LNCAP (cell line): ENCODE measurements around the gene SDK1.

Source experiments
- TF ChIP-seq, protein P1 (sequence below): fragments of 450-650 bp; IDR thresholded peaks from 2 replicates; pipeline ENCODE4 v1.5.1; 2017; ENCODE audit warnings: mild to moderate bottlenecking

SDK1 gene

DNA sequence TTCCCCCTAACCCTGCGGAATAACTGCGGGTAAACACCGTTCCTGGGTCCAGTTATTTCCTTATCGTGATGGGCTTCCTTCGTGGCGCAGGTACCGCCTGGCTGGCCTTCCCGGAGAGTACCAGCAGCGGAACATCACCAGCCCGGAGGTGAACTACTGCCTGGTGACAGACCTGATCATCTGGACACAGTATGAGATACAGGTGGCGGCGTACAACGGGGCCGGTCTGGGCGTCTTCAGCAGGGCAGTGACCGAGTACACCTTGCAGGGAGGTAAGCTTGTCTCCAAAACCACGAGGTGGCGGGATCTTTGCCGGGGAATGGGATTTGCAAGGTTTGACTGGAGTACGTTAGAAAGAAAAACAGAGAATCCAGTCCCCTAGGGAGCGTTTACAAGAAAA is 716.0 kb downstream of the SDK1 start:
- TF ChIP-seq, protein P1, sequence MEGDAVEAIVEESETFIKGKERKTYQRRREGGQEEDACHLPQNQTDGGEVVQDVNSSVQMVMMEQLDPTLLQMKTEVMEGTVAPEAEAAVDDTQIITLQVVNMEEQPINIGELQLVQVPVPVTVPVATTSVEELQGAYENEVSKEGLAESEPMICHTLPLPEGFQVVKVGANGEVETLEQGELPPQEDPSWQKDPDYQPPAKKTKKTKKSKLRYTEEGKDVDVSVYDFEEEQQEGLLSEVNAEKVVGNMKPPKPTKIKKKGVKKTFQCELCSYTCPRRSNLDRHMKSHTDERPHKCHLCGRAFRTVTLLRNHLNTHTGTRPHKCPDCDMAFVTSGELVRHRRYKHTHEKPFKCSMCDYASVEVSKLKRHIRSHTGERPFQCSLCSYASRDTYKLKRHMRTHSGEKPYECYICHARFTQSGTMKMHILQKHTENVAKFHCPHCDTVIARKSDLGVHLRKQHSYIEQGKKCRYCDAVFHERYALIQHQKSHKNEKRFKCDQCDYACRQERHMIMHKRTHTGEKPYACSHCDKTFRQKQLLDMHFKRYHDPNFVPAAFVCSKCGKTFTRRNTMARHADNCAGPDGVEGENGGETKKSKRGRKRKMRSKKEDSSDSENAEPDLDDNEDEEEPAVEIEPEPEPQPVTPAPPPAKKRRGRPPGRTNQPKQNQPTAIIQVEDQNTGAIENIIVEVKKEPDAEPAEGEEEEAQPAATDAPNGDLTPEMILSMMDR = no peak

DNA sequence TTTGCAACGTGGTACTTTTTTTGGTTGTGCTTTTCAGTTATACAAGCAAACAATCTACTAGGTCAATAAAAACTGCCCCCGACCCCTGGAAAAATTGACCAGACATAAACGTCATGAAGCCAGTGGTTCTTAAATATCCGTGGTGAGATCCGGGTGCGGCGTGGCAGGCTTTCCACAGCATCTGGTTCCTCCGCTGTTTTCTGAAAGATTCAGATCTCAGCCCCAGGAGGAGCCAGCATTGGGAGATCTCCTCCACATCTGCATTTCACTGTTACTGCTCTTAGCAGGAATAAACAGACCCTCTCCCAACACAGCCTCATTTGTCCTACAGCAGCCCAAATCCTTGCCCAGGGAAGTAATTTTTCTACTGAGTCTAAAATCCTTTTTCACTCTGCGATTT is 716.7 kb downstream of the SDK1 start:
- TF ChIP-seq, protein P1 = no peak

- TF ChIP-seq, protein P1 = no peak
These were observed 717.7 kb downstream of the SDK1 start for GRCh38 chr7:4018601-4019316.

DNA sequence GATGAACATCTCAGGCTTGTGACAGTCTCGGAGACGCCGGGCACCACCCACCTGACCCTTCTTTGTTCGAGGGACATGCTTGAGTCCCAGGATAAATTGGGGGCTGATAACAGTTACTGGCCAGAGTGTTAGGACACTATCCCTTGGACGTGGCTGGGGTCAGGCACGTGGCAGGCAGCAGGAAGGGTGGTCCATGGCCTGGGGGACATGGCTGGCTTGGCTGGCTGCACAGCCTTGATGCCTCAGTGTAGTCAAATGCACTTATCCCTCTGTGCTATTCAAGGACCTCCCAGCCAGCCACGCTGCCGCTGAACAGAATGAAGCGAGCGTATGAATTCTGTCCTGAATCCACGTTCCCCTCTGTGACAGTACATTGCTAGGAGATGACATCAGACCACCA is 719.0 kb downstream of the SDK1 start:
- TF ChIP-seq, protein P1 = no peak

DNA sequence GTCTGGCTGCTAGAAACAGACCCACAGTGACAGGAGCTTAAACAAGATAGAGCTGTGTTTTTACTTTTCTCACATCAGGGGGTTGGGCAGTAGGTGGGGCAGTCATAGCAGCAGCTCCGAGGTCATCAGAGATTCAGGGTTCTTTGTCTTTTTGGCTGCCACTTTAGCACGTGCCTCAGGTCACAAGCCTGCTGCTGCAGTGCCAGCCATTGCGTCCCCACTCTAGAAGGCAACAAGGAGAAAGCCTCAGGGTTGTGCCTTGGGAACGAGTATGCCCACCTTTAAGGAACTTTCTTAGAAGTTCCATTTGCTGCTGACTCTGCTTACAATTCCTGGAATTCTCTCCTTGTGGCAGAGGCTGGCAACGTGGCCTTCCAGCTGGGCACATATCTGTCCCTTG is 720.4 kb downstream of the SDK1 start:
- TF ChIP-seq, protein P1 = no peak

- TF ChIP-seq, protein P1 = no peak
These were observed 721.2 kb downstream of the SDK1 start for GRCh38 chr7:4022265-4022664.

GRCh38 chr7:4023502-4023901 is 722.5 kb downstream of the SDK1 start:
- TF ChIP-seq, protein P1 = no peak

DNA sequence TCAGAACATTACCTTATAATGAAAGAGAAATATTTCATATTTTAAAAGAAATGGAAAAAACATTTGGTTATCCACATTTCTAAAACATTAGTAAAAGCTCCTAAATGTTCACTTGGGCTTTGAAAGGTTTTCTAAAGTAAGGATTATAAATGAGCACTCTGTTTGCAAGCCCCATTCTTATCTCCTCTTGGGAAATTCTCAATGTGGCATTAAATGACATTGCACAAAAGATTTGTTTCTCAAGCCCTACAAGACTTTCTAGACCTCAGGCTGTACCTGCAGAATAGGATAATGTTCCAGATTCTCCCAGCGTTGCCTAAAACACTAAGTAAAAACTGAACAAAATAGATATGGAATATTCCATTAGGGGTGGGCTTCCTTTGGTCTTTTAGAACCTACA is 723.1 kb downstream of the SDK1 start:
- TF ChIP-seq, protein P1 = no peak
